ENCODE measurements around the gene METTL8.
A peak's percentile ranks its signal among the peaks of the same experiment; 100 is the strongest.
"Not testable (repeated sequence)": the region's sequence is repeated elsewhere in the genome, so short reads cannot be mapped to it uniquely, and the experiment has no call there.

METTL8 gene

DNA sequence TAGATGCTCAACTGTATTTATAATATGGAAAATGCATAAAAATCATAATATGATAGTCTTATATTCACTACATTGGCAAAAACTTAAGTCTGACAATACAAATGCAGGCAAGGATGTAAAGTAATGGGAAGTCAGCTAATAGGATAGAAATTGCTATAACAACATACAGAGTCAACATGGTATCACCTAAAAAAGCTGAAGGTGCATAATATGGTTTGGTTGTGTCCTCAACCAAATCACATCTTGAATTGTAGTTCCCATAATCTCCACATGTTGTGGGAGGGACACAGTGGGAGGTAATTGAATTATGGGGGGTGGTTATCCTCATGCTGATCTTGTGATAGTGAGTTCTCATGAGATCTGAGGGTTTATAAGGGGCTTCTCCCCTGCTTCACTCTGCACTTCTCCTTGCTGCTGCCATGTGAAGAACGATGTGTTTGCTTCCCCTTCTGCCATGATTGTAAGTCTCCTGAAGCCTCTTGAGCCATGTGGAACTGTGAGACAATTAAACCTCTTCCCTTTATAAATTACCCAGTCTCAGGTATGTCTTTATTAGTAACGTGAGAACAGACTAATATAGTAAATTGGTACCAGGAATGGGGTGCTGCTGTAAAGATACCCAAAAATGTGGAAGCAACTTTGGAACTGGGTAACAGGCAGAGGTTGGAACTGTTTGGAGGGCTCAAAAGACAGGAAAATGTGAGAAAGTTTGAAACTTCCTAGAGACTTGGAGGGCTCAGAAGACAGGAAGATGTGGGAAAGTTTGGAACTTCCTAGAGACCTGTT, 10.9 kb downstream of the METTL8 start:
- DNase-seq = not testable (repeated sequence)

DNA sequence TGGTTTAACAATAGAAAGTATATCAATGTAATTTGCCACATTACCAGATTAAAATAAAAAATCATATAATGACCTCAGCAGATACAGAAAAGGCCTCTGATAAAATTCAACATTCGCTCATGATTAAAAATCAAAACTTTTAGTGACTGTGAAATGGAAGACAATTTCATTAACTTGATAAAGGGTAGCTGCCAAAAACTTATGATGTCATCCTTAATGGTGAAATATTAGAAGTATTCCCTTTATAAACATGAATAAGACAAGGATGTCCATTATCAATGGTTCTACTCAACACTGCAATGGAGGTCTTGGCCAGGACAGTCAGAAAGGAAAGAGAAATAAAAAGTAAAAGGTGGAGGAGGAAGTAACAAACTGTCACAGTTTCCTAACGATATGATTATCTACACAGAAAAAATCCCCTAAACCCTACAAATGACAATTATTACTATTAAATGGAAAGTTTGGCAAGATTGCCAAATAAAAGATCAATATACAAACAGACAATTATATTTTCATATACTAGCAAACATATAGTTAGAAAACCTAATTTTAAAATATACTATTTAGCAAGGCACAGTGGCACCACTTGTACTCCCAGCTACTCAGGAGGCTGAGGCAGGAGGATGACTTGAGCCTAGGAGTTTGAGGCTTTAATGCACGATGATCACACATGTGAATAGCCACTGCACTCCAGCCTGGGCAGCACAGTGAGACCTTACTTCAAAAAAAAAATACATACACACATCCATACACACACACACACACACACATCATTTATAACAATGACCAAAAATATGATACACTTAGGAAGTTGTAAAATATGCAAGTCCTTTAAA, 12.8 kb downstream of the METTL8 start:
- no peak for DNase-seq

DNA sequence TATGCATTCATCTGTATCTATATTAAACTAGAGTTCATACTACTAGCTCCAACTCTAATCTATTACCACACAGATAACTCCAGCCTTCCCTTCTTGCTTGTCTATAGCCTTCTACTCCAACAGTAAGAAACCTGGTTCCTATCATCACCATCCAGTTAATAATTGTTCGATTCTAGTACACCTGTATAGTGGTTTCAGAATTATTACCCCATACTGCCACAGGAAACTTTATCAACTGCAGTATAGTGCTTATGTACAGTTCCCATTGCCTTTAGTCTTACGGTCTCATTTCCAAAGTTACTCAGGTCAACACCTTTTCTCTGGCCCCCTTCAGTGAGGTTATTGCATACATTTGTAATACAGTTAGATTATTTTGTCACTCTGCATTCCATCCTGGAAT, 14.5 kb downstream of the METTL8 start:
- no peak for DNase-seq

DNA sequence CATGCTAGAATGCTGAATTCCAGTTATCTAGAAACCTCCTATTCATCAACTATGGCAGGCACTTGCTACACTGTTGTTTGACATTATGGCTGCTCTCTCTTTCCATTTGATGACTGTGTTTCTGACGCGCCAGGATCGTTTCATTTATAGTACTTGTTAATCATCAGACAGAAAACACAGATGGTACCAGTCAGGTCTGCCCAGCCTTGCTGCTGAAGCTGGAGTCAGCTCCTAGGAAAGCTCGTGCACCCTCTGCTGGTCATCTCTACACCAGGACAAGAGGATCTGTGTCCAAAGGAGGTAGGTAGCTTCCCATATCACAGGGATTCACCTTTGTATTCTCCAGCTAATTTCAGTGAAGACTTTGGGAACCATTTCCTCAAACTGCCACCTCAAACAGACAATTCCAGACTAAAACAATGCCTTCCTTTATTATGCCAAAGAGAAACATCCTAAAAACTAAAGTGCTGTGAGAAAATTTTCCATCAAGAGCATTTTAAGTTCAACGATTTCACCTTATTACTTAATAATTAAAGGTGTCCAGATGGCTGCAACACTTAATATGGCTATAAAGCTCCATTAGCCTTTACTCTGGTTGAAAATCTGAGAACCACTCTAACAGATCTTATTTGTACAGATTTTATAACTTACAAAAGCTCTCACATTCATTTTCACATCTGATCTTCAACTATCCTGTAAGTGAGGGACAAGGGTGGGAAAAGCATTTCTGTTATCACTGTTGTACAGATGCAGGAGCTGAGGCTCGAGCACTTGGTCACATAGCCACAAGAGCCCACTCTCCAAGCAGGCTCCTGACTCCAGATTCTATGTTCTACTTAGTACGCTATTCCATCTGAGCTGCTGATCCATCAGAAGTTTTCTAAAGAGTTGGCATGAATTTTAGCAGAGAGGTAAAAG, 17.5 kb downstream of the METTL8 start:
- DNase-seq = peak; percentile 85

DNA sequence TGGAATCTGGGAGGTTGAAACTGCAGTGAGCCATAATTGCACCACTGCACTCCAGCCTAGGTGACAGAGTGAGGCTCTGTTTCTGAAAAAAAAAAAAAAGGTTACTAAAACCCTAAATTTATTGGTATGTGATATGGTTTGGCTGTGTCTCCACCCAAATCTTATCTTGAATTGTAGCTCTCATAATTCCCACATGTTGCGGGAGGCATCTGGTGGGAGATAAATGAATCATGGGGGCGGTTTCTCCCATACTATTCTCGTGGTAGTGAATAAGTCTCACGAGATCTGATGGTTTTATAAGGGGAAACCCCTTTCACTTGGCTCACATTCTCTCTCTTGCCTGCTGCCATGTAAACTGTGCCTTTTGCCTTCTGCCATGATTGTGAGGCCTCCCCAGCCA, 19.1 kb downstream of the METTL8 start:
- DNase-seq = not testable (repeated sequence)

DNA sequence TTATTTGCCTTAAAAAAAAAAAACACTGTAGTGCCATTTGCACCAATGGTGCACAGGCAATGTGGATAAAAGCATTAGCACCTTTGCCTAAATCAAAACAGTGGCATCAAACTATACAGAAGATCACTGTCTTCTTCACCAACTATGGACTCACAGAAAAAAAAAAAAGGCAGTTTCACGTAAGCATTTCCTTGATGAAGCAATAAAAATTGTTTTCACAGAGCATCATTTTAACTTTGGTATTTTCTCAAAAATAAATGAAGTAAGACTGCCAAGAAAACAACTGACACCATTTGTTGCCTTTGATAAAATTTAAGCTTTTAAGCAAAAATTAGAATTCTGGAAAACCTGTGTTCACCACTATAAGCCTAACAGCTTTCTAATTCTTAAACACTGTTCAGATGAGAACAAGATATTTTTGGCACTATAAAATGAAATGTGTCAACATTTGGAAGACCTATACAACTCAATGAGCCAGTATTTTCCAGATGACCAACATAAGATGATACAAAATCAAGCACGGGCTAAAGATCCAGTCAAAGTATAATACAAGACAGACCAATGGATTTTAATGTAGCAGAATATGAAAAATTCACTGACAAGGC, 21.1 kb downstream of the METTL8 start:
- DNase-seq = no peak

DNA sequence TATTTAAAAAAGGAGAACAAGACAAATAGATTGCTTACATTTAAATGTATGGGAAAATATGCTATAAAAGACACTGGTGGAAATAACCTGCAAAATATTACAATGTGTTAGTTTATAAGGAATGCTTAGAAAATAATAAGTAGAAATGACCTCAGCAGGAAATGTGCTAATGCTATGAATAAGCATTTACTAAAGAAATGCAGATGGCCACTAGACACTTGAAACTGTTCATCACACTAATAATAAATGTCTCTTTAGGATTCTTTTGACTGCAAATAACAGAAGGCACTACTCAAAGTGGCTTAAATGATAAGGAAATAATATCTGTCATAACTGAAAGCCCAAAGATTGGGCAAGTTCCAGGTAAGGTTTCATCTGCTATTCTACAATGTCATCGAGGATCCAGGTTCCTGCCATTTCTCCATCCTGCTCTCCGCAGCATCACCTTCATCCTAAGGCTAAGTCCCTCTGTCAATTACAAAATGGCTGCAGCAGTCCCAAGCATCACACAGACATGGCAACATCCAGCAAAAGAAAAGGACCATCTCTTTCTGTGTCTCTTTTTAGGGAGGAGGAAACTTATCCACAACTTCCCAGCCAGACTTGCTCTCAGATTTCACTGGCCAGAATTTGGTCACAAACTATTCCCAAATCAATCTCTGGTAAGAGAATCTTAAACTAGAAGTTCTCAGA, 21.9 kb downstream of the METTL8 start:
- no peak for DNase-seq

DNA sequence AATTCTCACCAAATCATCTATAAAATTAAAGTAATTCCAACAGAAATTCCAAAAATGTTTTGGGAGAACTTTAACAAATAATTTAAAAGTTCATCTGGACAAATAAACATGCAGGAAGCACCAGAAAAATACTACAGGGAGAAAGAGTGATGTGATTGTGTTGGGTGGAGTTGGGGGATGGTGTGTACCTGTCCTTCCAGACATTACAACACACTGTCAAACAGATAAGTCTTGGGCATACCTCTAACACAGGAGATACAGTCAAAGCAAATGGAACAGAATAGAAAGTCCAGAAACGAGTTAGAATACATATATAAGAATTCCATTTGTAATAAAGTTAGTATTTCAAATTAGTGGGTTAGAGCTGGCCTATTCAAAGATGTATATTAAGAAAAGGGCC, 22.6 kb downstream of the METTL8 start:
- DNase-seq = no peak

DNA sequence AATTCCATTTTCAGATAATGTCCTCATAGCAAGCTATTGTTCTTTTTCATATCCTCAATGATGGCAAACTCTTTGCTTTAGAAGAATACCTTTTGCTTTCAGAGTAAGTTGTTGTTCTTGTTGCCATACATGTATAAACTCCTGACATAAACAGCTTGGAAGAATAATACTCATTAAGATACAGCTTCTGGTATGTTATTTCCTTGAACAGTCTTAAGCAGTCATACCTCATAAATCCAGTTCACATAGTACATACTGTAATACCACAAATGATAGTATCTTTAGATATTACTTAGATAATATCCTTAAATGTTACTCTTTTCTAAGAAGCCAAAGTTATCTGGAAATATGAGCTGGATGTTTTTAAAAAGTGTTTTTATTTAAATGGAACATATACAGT, 23.2 kb downstream of the METTL8 start:
- no peak for DNase-seq

DNA sequence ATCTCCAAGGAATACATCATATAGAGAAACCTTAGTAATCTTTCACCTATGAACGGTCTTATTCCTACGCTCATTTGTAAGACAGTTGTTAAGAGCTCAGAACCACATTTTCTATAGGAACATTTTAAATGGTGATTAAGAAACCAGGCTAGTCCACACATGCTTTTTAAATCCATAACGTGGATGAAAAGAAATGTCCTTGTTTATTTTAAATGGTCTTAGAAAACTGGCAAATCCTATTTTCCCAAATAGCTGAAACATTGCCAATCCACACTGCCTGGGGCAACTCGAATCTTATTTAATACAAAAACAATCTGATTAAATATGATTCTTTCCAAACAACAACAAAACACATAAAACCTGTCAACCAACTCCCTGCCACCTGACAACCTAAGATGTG, 23.7 kb downstream of the METTL8 start:
- no peak for DNase-seq

DNA sequence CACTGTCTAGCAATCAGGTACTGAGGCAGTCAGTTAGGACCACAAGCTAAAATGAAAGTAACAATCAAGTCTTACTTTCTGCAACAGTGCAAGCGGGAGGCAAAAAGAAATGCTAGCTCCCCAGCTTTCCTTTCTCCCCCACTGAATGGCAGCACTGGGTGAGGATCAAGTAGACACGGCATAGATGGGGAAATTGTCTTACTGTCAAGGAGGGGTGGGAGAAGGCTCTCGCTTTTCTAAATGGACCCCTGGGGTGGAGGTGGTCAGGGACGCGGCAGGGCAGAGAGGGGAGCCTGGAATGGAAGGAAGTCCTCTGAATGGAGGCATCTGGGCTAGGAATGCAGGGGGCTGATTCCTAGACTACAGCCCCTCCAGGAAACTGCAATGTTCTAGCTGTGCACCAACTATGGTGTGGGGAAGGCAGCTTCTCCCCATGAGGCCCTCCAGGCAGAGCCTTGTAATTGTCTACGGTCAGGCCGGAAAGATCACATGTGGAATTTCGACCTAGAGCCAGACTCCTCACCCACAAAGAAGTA, 24.3 kb downstream of the METTL8 start:
- no peak for DNase-seq

DNA sequence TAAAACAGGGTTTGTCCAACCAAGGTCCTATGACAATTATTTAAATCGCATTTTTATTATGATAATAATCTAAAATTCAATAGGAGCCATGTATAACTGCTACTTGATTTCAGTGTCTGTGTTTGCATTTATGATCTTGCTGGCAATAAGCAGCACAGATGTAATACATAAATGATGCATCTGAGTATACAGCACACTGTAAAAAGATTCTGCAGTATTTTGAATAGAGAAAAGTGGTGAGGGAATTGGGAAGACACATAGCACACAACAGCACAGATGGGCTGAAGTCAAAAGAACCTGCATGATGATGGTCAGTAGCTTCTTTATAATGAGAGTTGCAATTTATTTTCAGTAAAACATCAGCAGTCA, 26.1 kb downstream of the METTL8 start:
- no peak for DNase-seq

DNA sequence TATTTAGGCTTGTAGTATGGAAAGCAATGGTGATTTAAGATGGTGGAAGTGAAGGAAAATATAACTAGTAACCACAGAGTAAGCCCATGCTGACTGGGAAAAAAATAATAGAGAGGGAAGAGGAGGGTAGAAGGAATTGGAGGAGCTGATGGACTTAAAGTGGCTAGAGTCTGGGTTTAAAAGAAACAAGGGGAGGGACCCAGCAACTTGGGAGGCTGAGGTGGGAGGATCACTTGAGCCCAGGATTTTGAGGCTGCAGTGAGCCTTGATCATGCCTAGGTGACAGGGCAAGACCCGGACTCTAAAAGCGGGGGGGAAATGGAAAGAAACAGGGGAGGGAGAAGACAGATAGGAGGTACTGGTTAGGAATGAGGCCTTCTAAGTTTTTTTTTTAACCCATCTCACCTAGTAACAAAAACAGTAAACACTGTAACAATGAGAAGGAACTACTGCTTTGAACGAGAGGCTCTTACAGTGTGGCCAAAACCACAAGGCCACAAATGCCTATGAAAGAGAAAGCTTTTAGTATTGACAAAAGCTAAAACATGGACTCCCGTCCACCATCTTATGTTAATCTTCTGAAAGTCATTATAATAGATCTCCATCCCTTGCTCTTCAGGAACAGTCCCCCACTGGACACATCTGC, 26.6 kb downstream of the METTL8 start:
- DNase-seq = no peak

DNA sequence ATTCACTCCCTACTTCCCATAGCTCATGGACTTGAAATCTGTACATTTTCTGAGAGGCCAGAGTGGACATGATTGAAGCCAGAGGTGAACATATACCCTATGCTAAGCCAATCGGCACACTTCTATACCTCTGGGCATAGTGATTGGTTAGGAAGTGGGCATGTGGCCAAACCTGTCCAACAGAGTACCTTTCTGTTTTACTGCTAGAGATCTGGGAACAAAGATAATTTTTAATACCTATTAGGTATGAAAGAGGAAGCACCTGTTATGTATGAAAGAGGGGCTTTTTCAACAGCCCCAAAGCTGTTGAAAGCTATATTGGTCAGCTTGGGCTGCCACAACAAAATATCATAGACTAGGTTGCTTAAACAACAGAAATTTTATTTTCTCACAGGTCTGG, 27.7 kb downstream of the METTL8 start:
- no peak for DNase-seq

DNA sequence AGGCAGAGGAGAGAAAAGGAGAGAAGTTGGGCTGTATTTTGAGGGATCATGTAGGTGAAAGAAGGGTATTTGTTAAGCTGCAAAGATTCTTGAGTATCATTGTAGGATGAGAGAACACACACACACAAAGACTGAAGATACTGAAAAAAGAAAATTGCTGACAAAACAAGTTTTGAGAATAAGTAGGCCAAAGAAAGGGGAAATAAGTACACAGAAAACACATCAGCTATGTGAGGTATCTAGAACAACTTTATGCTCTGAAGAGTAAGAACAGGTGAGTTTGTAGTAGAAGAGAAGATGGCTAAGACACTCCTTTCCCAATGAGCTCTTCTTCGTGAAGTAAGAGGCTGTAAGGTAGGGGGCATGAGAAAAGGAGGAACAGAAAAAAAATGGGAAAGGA, 28.2 kb downstream of the METTL8 start:
- no peak for DNase-seq

DNA sequence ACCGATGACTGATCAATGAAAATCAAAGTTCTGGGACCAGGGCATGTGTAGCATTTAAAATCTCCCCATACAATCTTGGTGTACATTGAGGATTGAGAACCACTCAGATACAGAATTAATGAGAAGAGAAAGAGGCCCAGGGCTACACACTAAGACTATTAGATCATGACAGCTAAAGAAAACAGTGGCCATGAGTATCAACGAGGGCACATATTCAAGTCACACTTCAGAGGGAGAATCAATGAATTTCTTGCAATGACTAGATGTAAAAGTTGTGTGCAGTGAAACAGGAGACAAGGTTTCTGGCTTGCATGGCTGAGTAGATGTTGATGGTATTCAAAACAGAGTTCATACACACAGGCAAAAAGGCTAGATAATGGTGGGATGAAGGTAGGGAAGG, 29.1 kb downstream of the METTL8 start:
- DNase-seq = no peak

DNA sequence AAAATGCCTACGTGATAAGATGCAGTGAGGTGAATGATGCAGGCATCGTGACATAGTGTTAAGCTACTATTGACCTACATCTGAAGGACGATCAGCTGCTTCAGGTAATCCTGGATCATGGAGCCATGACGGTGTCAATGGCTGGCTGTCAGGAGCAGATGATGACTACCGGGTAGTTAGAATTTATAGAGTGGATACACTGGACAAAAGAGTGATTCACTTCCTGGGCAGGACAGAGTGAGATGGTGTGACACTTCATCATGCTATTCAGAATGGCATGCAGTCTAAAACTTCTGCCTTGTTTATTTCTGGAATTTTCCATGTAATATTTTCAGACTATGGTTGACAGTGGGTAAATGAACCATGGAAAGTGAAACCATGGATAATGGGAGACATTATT, 29.5 kb downstream of the METTL8 start:
- DNase-seq = no peak

DNA sequence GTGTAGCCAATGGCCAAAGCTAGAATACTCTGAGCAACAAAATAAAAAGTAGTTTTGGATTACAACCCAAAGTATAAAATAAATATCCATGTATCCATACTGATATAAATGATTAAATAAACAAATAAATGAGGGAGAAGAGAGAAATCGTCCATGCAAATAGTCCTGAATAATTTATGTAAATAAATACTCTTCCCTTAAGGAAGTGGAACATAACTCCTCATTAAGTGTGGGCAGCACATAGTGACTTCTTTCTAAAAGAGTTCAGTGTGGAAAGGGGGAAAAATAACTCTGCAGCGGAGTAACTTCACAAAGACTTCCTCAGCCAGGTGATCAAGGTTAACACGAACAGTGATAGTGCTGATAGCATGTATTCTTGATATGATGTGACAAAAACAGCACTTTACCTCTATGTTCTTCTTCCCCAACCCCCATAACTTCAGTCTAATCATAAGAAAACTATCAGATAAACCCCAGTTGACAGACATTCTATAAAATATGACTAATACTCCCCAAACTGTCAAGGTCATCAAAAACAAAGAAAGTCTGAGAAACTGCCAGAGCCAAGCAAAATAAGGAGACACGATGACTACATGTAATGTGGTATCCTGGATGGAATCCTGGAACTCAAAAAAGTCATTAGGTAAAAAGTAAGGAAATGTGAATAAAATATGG, 30.7 kb downstream of the METTL8 start:
- DNase-seq = no peak

DNA sequence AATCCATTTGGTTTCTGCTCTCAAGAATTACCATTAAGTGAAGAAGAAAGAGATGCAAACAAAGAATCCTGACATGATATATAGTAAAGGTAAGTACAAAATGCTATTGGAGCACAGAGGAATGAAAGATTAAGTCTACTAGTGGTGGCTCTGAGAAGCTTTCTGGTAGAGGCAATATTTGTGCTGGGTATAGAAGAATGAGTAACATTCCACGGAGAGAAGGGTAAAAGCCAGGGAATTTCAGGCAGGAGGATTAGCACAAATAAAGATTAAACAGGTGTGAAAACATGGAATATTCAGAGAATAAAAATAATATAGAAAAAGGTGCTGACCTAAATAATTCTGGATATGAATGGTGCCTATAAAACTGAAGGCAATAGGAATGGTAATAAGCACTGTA, 31.8 kb downstream of the METTL8 start:
- DNase-seq = no peak

DNA sequence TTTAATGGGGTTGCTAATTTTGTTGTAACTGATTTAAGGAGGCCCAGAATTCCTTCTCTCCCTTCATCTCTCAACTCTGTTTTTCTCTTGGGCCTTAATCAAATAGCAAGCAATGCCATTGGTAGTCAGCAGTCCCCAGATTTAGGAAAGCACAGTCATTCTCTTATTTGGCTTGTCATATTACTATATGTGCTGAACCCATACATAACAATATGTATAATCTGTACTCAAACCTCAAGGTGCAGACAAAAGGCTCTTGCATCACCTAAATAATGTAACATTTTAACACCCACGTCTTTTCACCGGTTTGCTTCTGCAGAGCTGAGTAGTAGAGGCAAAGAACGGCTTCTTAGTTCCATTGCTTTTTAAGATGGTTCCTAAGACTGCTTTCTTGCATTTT, 33.4 kb downstream of the METTL8 start:
- no peak for DNase-seq

DNA sequence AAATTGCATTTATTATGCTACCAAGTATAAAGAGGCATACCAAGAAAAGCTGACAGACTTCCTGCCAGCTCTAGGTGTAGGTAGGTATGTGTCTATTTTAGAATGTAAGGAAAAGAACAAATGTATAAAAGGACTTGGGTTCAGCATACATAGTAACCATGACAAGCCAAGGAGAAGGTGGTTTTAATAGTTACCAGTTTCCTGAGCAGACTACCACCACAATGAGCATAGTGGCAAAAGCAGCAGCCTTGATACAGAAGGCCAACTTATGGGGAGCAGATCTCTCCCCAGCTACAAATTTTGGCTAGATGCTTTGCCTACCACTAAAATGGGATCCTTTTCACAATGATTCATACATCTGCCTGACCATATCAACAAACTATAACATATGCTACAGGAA, 34.5 kb downstream of the METTL8 start:
- DNase-seq = no peak

All from CD4-positive, alpha-beta T cell treated with Interleukin-6 for 4 hours (primary cell).